Measurements from ENCODE around the gene FSCN2. TPM values are rescaled to one million over a fixed set of nuclear protein-coding genes. Genes with fewer than 3 reads are reported as not detected.

The FSCN2 gene
- polyA plus RNA-seq, 1 donor = 1.5 TPM

- H3K4me1 ChIP-seq (ENCODE audit: control insufficient read depth, insufficient read depth, low read length) = peaks cover 29% of the 10 kb centered on the region
- DNase-seq = peak in 1 of 2 donors; percentile 81
Observed at GRCh38 chr17:81513753-81514488, 14.3 kb upstream of the FSCN2 start.

GRCh38 chr17:81514489-81514738 is 13.8 kb upstream of the FSCN2 start:
- peak overlapping the region; percentile 100 for H3K27ac ChIP-seq (ENCODE audit: low read length)
- no CpG with 5 or more reads among the region's 34 CpGs for WGBS (ENCODE audit: insufficient coverage, low lambda C conversion rate)
- DNase-seq = no peak
- H3K4me1 ChIP-seq (ENCODE audit: control insufficient read depth, insufficient read depth, low read length) = peaks cover 24% of the 10 kb centered on the region
- peaks cover 3% of the 10 kb centered on the region for H3K9me3 ChIP-seq (ENCODE audit: control insufficient read depth, low read depth, low read length)
- H3K36me3 ChIP-seq (ENCODE audit: control insufficient read depth, insufficient read depth, low read length) = peaks cover 25% of the 10 kb centered on the region
- no peaks in the 10 kb centered on the region for H3K27me3 ChIP-seq (ENCODE audit: control insufficient read depth, insufficient read depth, low read length)
- peak overlapping the region; percentile 74 for H3K4me3 ChIP-seq (ENCODE audit: low read length)

More at GRCh38 chr17:81513753-81514488, 14.3 kb upstream of the FSCN2 start:
- no CpG with 5 or more reads among the region's 64 CpGs for whole genome bisulfite sequencing (ENCODE audit: insufficient coverage, low lambda C conversion rate)
- Histone ChIP-seq H3K27ac (ENCODE audit: low read length) (peak overlapping the region; percentile 100), H3K27me3 (ENCODE audit: control insufficient read depth, insufficient read depth, low read length) (no peaks in the 10 kb centered on the region), H3K4me3 (ENCODE audit: low read length) (peak overlapping the region; percentile 74), H3K9me3 (ENCODE audit: control insufficient read depth, low read depth, low read length) (peaks cover 3% of the 10 kb centered on the region), H3K36me3 (ENCODE audit: control insufficient read depth, insufficient read depth, low read length) (peaks cover 30% of the 10 kb centered on the region)

- peaks cover 3% of the 10 kb centered on the region for H3K27me3 ChIP-seq (ENCODE audit: control insufficient read depth, insufficient read depth, low read length)
- DNase-seq = peak; percentile 82 to 87
- H3K4me1 ChIP-seq (ENCODE audit: control insufficient read depth, insufficient read depth, low read length) = peaks cover 27% of the 10 kb centered on the region
- H3K9me3 ChIP-seq (ENCODE audit: control insufficient read depth, low read depth, low read length) = peaks cover 3% of the 10 kb centered on the region
- WGBS (ENCODE audit: insufficient coverage, low lambda C conversion rate) = no CpG with 5 or more reads among the region's 82 CpGs
- H3K36me3 ChIP-seq (ENCODE audit: control insufficient read depth, insufficient read depth, low read length) = peaks cover 20% of the 10 kb centered on the region
- H3K4me3 ChIP-seq (ENCODE audit: low read length) = peak overlapping the region; percentile 74
- H3K27ac ChIP-seq (ENCODE audit: low read length) = peak overlapping the region; percentile 96
Observed at GRCh38 chr17:81514739-81515529, 13.2 kb upstream of the FSCN2 start.

GRCh38 chr17:81515530-81516041 is 12.6 kb upstream of the FSCN2 start:
- DNase-seq = no peak
- H3K36me3 ChIP-seq (ENCODE audit: control insufficient read depth, insufficient read depth, low read length) = peaks cover 13% of the 10 kb centered on the region
- H3K4me3 ChIP-seq (ENCODE audit: low read length) = peak overlapping the region; percentile 74
- H3K27me3 ChIP-seq (ENCODE audit: control insufficient read depth, insufficient read depth, low read length) = peaks cover 3% of the 10 kb centered on the region
- WGBS (ENCODE audit: insufficient coverage, low lambda C conversion rate) = no CpG with 5 or more reads among the region's 19 CpGs
- peak overlapping the region; percentile 96 for H3K27ac ChIP-seq (ENCODE audit: low read length)
- H3K4me1 ChIP-seq (ENCODE audit: control insufficient read depth, insufficient read depth, low read length) = peaks cover 32% of the 10 kb centered on the region
- no peaks in the 10 kb centered on the region for H3K9me3 ChIP-seq (ENCODE audit: control insufficient read depth, low read depth, low read length)

GRCh38 chr17:81516439-81516838 is 11.7 kb upstream of the FSCN2 start:
- Histone ChIP-seq H3K9me3 (ENCODE audit: control insufficient read depth, low read depth, low read length) (no peaks in the 10 kb centered on the region), H3K4me3 (ENCODE audit: low read length) (no peak overlapping the region), H3K4me1 (ENCODE audit: control insufficient read depth, insufficient read depth, low read length) (peaks cover 32% of the 10 kb centered on the region), H3K36me3 (ENCODE audit: control insufficient read depth, insufficient read depth, low read length) (peaks cover 5% of the 10 kb centered on the region), H3K27ac (ENCODE audit: low read length) (no peak overlapping the region), H3K27me3 (ENCODE audit: control insufficient read depth, insufficient read depth, low read length) (peaks cover 3% of the 10 kb centered on the region)
- no peak for DNase-seq
- WGBS (ENCODE audit: insufficient coverage, low lambda C conversion rate) = no CpG with 5 or more reads among the region's 4 CpGs

- Histone ChIP-seq H3K36me3 (ENCODE audit: control insufficient read depth, insufficient read depth, low read length) (no peaks in the 10 kb centered on the region), H3K9me3 (ENCODE audit: control insufficient read depth, low read depth, low read length) (no peaks in the 10 kb centered on the region), H3K27ac (ENCODE audit: low read length) (no peak overlapping the region), H3K4me1 (ENCODE audit: control insufficient read depth, insufficient read depth, low read length) (peaks cover 32% of the 10 kb centered on the region), H3K27me3 (ENCODE audit: control insufficient read depth, insufficient read depth, low read length) (peaks cover 3% of the 10 kb centered on the region), H3K4me3 (ENCODE audit: low read length) (no peak overlapping the region)
- no peak for DNase-seq
- no CpG with 5 or more reads among the region's 9 CpGs for WGBS (ENCODE audit: insufficient coverage, low lambda C conversion rate)
Observed at GRCh38 chr17:81517009-81517338, 11.2 kb upstream of the FSCN2 start.

- H3K27me3 ChIP-seq (ENCODE audit: control insufficient read depth, insufficient read depth, low read length) = peaks cover 3% of the 10 kb centered on the region
- H3K9me3 ChIP-seq (ENCODE audit: control insufficient read depth, low read depth, low read length) = no peaks in the 10 kb centered on the region
- H3K4me1 ChIP-seq (ENCODE audit: control insufficient read depth, insufficient read depth, low read length) = peaks cover 32% of the 10 kb centered on the region
- no CpG with 5 or more reads among the region's 24 CpGs for WGBS (ENCODE audit: insufficient coverage, low lambda C conversion rate)
- DNase-seq = no peak
- no peak overlapping the region for H3K27ac ChIP-seq (ENCODE audit: low read length)
- H3K36me3 ChIP-seq (ENCODE audit: control insufficient read depth, insufficient read depth, low read length) = no peaks in the 10 kb centered on the region
- H3K4me3 ChIP-seq (ENCODE audit: low read length) = no peak overlapping the region
Observed at GRCh38 chr17:81517339-81518112, 10.7 kb upstream of the FSCN2 start.

GRCh38 chr17:81518113-81518784 is 9.9 kb upstream of the FSCN2 start:
- Histone ChIP-seq H3K4me1 (ENCODE audit: control insufficient read depth, insufficient read depth, low read length) (peaks cover 37% of the 10 kb centered on the region), H3K27me3 (ENCODE audit: control insufficient read depth, insufficient read depth, low read length) (peaks cover 3% of the 10 kb centered on the region), H3K36me3 (ENCODE audit: control insufficient read depth, insufficient read depth, low read length) (no peaks in the 10 kb centered on the region), H3K9me3 (ENCODE audit: control insufficient read depth, low read depth, low read length) (no peaks in the 10 kb centered on the region), H3K4me3 (ENCODE audit: low read length) (peak overlapping the region; percentile 8), H3K27ac (ENCODE audit: low read length) (peak overlapping the region; percentile 20)
- WGBS (ENCODE audit: insufficient coverage, low lambda C conversion rate) = no CpG with 5 or more reads among the region's 24 CpGs
- DNase-seq = no peak

- WGBS (ENCODE audit: insufficient coverage, low lambda C conversion rate) = no CpG with 5 or more reads among the region's 47 CpGs
- peaks cover 39% of the 10 kb centered on the region for H3K4me1 ChIP-seq (ENCODE audit: control insufficient read depth, insufficient read depth, low read length)
Observed at GRCh38 chr17:81518785-81519283, 9.3 kb upstream of the FSCN2 start.

More at GRCh38 chr17:81518785-81519283, 9.3 kb upstream of the FSCN2 start:
- Histone ChIP-seq H3K27ac (ENCODE audit: low read length) (peak overlapping the region; percentile 20), H3K27me3 (ENCODE audit: control insufficient read depth, insufficient read depth, low read length) (peaks cover 3% of the 10 kb centered on the region), H3K9me3 (ENCODE audit: control insufficient read depth, low read depth, low read length) (no peaks in the 10 kb centered on the region), H3K36me3 (ENCODE audit: control insufficient read depth, insufficient read depth, low read length) (no peaks in the 10 kb centered on the region), H3K4me3 (ENCODE audit: low read length) (peak overlapping the region; percentile 51)
- peak in 1 of 2 donors; percentile 69 for DNase-seq

All from large intestine (tissue), 3 donors.